Left colon (tissue), 2 donors: Measurements from ENCODE around the gene FAM114A1. TPM values are rescaled to one million over a fixed set of nuclear protein-coding genes. Genes with fewer than 3 reads are reported as not detected.
"Not testable (repeated sequence)": the region's sequence is repeated elsewhere in the genome, so short reads cannot be mapped to it uniquely, and the experiment has no call there.

Experiments
- ATAC-seq: fragments of 200-7000 bp; cut with Tn5 transposase; one replicate; pipeline ENCODE4 v1.9.1; 2020; ENCODE audit warnings: mild to moderate bottlenecking, moderate library complexity
- DNase-seq, 2 donors: peaks; one replicate each; pipeline ENCODE4 v3.0.0-alpha.2; 2020
- intact Hi-C, 2 donors: fragments of 100-400 bp; cut with DNase I in 1 of 2; cut with micrococcal nuclease in 1 of 2; formaldehyde crosslinking; loops; one replicate each; pipeline versions ENCODE4 v1.11.2 to v1.14.0; 2022; cut with DNase I, micrococcal nuclease
- total RNA-seq, 2 donors: library from RNA; stranded (reverse); fragmentation: NEBNext Ultra II Directional; extraction: Animal tissue kit (Norgen Biotek cat#: 25700); gene quantifications; one replicate each; pipeline ENCODE4 v1.2.1, GENCODE V29; 2021
- donor health status: DM: no; HTN: no; CAD: no.
- donor health status: DM: yes; HTN: yes; CAD: no.

The FAM114A1 gene
- total RNA-seq, 2 donors from 2014 or later, result 73.3 to 77.2 TPM

GRCh38 chr4:38891051-38891983, 23.7 kb downstream of the FAM114A1 start:
- DNase-seq (no peak), ATAC-seq (peak; percentile 91)
- intact Hi-C loops, result loop anchor here in 1 of 2 donors (10.0 kb wide), 1 partner anchor 243 kb away; no protein-coding TSS in a partner anchor

- ATAC-seq, result no peak
- DNase-seq, result no peak
- intact Hi-C loops, result loop anchor here in 1 of 2 donors (10.0 kb wide), 1 partner anchor 240 kb away; no protein-coding TSS in a partner anchor
Measured at GRCh38 chr4:38894322-38894982, 26.8 kb downstream of the FAM114A1 start.

DNA sequence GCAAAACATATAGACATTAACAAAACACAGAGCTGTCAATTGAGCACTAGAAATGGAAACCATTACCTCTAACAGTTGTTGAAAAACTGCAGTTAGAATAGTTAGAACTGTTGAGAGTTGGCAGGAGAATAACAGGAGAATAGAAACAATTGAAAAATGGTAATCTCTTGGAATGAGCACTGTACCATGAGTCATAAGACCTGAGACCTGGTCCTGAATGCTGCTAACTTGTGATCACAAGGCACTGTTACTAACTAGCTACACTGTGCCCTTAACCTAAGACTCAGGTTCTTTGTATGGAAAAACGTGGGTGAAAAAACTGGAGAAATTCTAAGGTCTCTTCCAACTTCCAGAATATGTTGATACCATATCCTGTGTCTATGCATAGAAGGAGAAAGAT, 29.3 kb downstream of the FAM114A1 start:
- intact Hi-C loops, result loop anchor here in 1 of 2 donors (10.0 kb wide), 1 partner anchor 238 kb away; no protein-coding TSS in a partner anchor
- no peak for ATAC-seq
- no peak for DNase-seq

DNA sequence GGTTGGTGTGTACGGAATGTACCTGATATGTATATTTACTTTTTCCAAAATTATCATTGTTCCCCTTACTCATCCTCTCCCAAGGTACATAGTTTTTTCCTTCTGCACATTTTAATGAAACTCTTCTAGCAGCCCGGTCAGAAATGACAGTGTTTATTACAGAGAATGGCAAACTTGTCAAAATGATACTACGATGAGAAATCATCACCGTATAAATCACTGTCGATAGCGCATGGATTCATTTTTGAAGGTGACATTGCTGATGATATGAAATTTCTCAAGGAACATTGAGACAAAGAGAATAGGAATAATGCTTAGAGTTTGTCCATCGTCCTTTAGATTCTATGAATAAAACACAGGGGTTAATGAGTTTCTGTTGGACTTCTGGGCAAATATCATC, 30.6 kb downstream of the FAM114A1 start:
- intact Hi-C loops, result loop anchor here in 1 of 2 donors (10.0 kb wide), 1 partner anchor 237 kb away; no protein-coding TSS in a partner anchor
- ATAC-seq (no peak), DNase-seq (no peak)

GRCh38 chr4:38902221-38902620, 34.6 kb downstream of the FAM114A1 start:
- ATAC-seq (no peak), DNase-seq (no peak)
- intact Hi-C loops, result loop anchor here in 1 of 2 donors (2.0 kb wide), 1 partner anchor 233 kb away; no protein-coding TSS in a partner anchor

DNA sequence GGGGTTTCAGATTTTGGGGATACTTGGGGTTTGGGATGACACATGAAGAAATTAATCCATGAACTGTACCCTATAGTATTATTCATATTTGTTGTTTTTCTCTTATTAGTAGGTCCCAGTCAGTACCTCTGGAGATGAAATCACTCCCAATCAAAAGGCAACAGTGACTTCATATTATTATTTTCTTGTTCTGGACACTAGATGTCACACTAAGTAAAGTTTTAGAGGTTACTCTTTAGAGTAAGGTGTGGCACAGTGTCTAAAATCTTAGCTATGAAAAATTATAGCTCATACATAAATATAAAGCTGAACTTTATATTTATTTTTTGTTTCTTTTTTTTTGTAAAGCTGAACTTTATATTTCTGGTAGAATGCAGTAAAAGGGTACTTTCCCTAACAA, 35.1 kb downstream of the FAM114A1 start:
- intact Hi-C loops, result loop anchor here in 1 of 2 donors (2.0 kb wide), 1 partner anchor 232 kb away; no protein-coding TSS in a partner anchor
- peak; percentile 68 for ATAC-seq
- no peak for DNase-seq

GRCh38 chr4:38904090-38904666, 36.6 kb downstream of the FAM114A1 start:
- ATAC-seq (peak; percentile 95), DNase-seq (peak in 1 of 2 donors; percentile 26)
- intact Hi-C loops, result no loop called here

GRCh38 chr4:38904682-38905081, 37.1 kb downstream of the FAM114A1 start:
- intact Hi-C loops, result no loop called here
- ATAC-seq, result peak; percentile 49
- DNase-seq, result no peak

- no peak for DNase-seq
- ATAC-seq, result no peak
- intact Hi-C loops, result no loop called here
Measured at GRCh38 chr4:38905652-38906385, 38.2 kb downstream of the FAM114A1 start.

GRCh38 chr4:38907696-38908270, 40.2 kb downstream of the FAM114A1 start:
- intact Hi-C loops, result no loop called here

GRCh38 chr4:38909015-38909414, 41.4 kb downstream of the FAM114A1 start:
- intact Hi-C loops, result no loop called here
- DNase-seq, result no peak
- no peak for ATAC-seq

More at GRCh38 chr4:38907696-38908270, 40.2 kb downstream of the FAM114A1 start:
- DNase-seq (no peak), ATAC-seq (no peak)

DNA sequence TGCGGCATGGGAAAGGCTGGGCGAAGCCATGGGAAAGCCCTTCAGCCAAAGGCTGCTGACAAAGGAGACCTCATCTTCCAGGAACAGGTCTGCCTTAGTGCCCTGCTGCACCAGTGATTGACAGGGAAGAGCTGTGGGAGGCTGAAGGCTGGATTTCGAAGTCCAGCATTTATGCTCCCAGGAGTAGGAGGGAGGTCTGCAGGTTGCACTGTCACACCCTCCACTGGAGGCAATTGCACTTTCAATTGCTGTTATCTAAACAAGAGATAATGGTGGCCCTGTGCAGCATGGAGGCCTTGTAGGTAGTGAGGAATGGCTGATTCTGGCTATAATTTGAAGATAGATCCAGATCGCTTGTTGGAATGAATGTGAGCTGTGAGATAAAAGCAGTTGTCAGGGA, 43.7 kb downstream of the FAM114A1 start:
- ATAC-seq (peak; percentile 91), DNase-seq (no peak)

GRCh38 chr4:38914854-38915253, 47.2 kb downstream of the FAM114A1 start:
- DNase-seq, result no peak
- ATAC-seq, result no peak
- intact Hi-C loops, result no loop called here

More for the DNA sequence above, 43.7 kb downstream of the FAM114A1 start:
- intact Hi-C loops, result no loop called here

DNA sequence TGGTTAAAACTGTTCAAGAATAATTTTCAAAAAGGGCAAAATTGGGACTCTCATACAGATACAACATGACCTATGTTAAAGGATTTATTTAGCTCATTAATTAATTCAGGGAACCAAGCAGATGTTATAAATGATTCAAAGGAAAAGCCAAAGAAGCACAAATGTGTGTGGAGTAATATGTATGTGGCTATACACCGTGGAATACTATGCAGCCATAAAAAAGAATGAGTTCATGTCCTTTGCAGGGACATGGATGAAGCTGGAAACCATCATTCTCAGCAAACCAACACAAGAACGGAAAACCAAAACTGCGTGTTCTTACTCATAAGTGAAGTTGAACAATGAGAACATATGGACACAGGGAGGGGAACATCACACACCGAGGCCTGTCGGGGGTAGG, 48.7 kb downstream of the FAM114A1 start:
- ATAC-seq, DNase-seq, intact Hi-C loops: not testable (repeated sequence)

GRCh38 chr4:38917481-38918025, 49.9 kb downstream of the FAM114A1 start:
- ATAC-seq (no peak), DNase-seq (no peak)
- intact Hi-C loops, result no loop called here

DNA sequence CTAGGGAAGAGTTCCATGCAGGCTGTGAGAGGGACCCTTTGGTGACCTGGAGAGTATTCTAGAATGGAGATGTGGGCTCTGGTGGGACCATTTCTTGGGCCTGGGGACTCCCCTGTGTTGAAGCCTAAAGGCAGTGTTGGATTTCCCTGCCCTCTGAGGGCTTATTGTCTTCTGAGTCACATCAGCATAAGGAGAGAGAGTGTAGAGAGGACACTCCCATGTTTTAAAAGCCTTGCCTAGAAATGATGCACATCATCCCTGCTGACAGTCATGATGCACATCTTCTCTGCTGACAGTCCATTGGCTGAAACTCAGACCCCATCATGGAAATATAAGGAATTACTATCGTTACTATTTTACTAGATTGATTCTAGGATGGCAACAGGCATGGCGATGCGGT, 51.9 kb downstream of the FAM114A1 start:
- intact Hi-C loops, result no loop called here
- no peak for ATAC-seq

GRCh38 chr4:38920186-38920585, 52.6 kb downstream of the FAM114A1 start:
- intact Hi-C loops, result no loop called here
- DNase-seq (no peak), ATAC-seq (no peak)

More for the DNA sequence above, 51.9 kb downstream of the FAM114A1 start:
- DNase-seq, result no peak

GRCh38 chr4:38920677-38921076, 53.1 kb downstream of the FAM114A1 start:
- intact Hi-C loops, result no loop called here
- ATAC-seq (no peak), DNase-seq (no peak)
